B cell (primary cell): ENCODE data around the gene WEE1. TPM values are rescaled to one million over a fixed set of nuclear protein-coding genes. Genes with fewer than 3 reads are reported as not detected.

ENCODE experiments used
- ATAC-seq: fragments of 200-7000 bp; cut with Tn5 transposase; one replicate; pipeline ENCODE4 v1.10.0; 2021; ENCODE audit warnings: low read depth, mild to moderate bottlenecking, moderate number of reproducible peaks, moderate library complexity
- CTCF ChIA-PET: fragments of 350-600 bp; sonication (Branson Sonifier 250); formaldehyde crosslinking; loops from one replicate; lab custom pipeline; 2021; ENCODE audit warnings: antibody characterized with exemption, inconsistent platforms; lab: Charles Lee
- POLR2A ChIA-PET: fragments of 350-600 bp; sonication (Branson Sonifier 250); formaldehyde crosslinking; loops from one replicate; lab custom pipeline; 2021; ENCODE audit warnings: antibody characterized with exemption; lab: Charles Lee
- DNase-seq: peaks from one replicate; pipeline ENCODE4 v3.0.0; 2013
- H2AFZ ChIP-seq: 2 replicates; pipeline ENCODE4 v1.6.1; 2012; ENCODE audit warnings: mild to moderate bottlenecking, low read depth, low read length; ENCODE audit not compliant: insufficient read depth, poor library complexity, severe bottlenecking
- H3K27ac ChIP-seq, 2 donors: 1 replicate in 1 of 2; 2 replicates in 1 of 2; pipeline ENCODE4 v1.5.1; 2012 to 2013; ENCODE audit warnings: low read length in 2 of 2, mild to moderate bottlenecking in 2 of 2, moderate library complexity in 1 of 2
- H3K27me3 ChIP-seq, 4 experiments: fragments of 200-600 bp in 1 of 4; sonication (generic) in 1 of 4; replicated peaks in 1 of 4; 1 replicate in 2 of 4; 2 replicates in 2 of 4; pipeline versions ENCODE4 v1.6.1 to v1.7.0; 2013 to 2016; ENCODE audit warnings: low read length in 3 of 4, mild to moderate bottlenecking in 2 of 4, mixed read lengths in 1 of 4, moderate library complexity in 1 of 4; ENCODE audit not compliant: insufficient read depth in 4 of 4, control insufficient read depth in 3 of 4; ENCODE audit errors: control extremely low read depth in 1 of 4
- H3K36me3 ChIP-seq, 2 experiments: replicated peaks in 1 of 2; 1 replicate in 1 of 2; 2 replicates in 1 of 2; pipeline versions ENCODE4 v1.6.1 to v1.7.1; 2013; ENCODE audit warnings: low read length in 1 of 2; ENCODE audit not compliant: insufficient read depth in 2 of 2, control insufficient read depth in 1 of 2; ENCODE audit errors: control extremely low read depth in 1 of 2, extremely low read depth in 1 of 2
- H3K4me1 ChIP-seq, 2 donors: fragments of 200-600 bp in 1 of 2; sonication (generic) in 1 of 2; 1 replicate in 1 of 2; 2 replicates in 1 of 2; pipeline versions ENCODE4 v1.5.1 to v1.6.1; 2013 to 2017; ENCODE audit warnings: low read length in 2 of 2; ENCODE audit not compliant: control insufficient read depth in 2 of 2, insufficient read depth in 2 of 2
- H3K4me2 ChIP-seq: replicated peaks from 2 replicates; pipeline ENCODE3; 2012; ENCODE audit warnings: mild to moderate bottlenecking, low read depth, low read length; ENCODE audit not compliant: poor library complexity, severe bottlenecking
- H3K4me3 ChIP-seq, 5 experiments: fragments of 200-600 bp in 1 of 5; sonication (generic) in 1 of 5; 1 replicate in 3 of 5; 2 replicates in 2 of 5; pipeline versions ENCODE4 v1.5.1 to v1.7.0; 2011 to 2016; ENCODE audit warnings: low read length in 4 of 5, mild to moderate bottlenecking in 4 of 5, low read depth in 2 of 5, control low read depth in 1 of 5, moderate library complexity in 1 of 5; ENCODE audit not compliant: insufficient read depth in 1 of 5; ENCODE audit errors: control extremely low read depth in 1 of 5, extremely low read depth in 1 of 5
- H3K79me2 ChIP-seq: fragments of 200-600 bp; sonication (generic); one replicate; pipeline ENCODE4 v1.6.0; 2016; ENCODE audit warnings: low read length; ENCODE audit not compliant: control insufficient read depth, insufficient read depth
- H3K9ac ChIP-seq: fragments of 200-600 bp; sonication (generic); 2 replicates; pipeline ENCODE4 v1.6.1; 2017; ENCODE audit warnings: mild to moderate bottlenecking, low read length, moderate library complexity
- H3K9me3 ChIP-seq, 3 donors: one replicate each; pipeline versions ENCODE4 v1.6.1 to v1.7.1; 2013; ENCODE audit warnings: low read length in 2 of 3; ENCODE audit not compliant: control insufficient read depth in 2 of 3, insufficient read depth in 1 of 3; ENCODE audit errors: control extremely low read depth in 1 of 3
- H4K20me1 ChIP-seq: 2 replicates; pipeline ENCODE4 v1.6.0; 2012; ENCODE audit warnings: mild to moderate bottlenecking, low read length; ENCODE audit not compliant: insufficient read depth, control insufficient read depth, poor library complexity, severe bottlenecking
- H3K27ac Mint-ChIP-seq: one replicate; pipeline ENCODE4 v1.8.0; 2021; ENCODE audit warnings: mixed read lengths
- H3K27me3 Mint-ChIP-seq: one replicate; pipeline ENCODE4 v1.8.0; 2021; ENCODE audit warnings: mixed read lengths
- H3K4me1 Mint-ChIP-seq: one replicate; pipeline ENCODE4 v1.8.0; 2021; ENCODE audit warnings: mixed read lengths
- H3K4me3 Mint-ChIP-seq: one replicate; pipeline ENCODE4 v1.8.0; 2021; ENCODE audit warnings: mixed read lengths
- H3K9me3 Mint-ChIP-seq: one replicate; pipeline ENCODE4 v1.8.0; 2022; ENCODE audit warnings: mixed read lengths; ENCODE audit not compliant: insufficient read depth
- EZH2 ChIP-seq: IDR thresholded peaks from 2 replicates; pipeline ENCODE4 v1.6.1; 2012; ENCODE audit warnings: borderline replicate concordance, low read depth, mild to moderate bottlenecking, moderate library complexity, low read length; ENCODE audit not compliant: insufficient read depth, poor library complexity, severe bottlenecking
- WGBS: methylation state at CpG from one replicate; pipeline ENCODE4 v1.1.5; 2013; ENCODE audit warnings: missing lambda C conversion rate; ENCODE audit not compliant: insufficient coverage; 5-methylcytosine and 5-hydroxymethylcytosine counted together
- intact Hi-C: fragments of 100-400 bp; cut with micrococcal nuclease; formaldehyde crosslinking; loops from one replicate; pipeline ENCODE4 v1.10.0; 2022
- polyA plus RNA-seq: library from polyadenylated mRNA; depleted of rRNA; stranded (reverse); fragments of >200 nt; gene quantifications from 2 replicates; pipeline ENCODE4 v1.2.3, GENCODE V29; 2012
- total RNA-seq, 2 donors: library from RNA; stranded (reverse); fragments of 120-200 nt in 1 of 2; gene quantifications; 1 replicate in 1 of 2; 2 replicates in 1 of 2; pipeline versions ENCODE4 v1.2.3 to v1.2.4, GENCODE V29; 2013 to 2022
- TF ChIP-seq, protein P1 (sequence below): fragments of 200-600 bp; IDR thresholded peaks from one replicate; pipeline ENCODE4 v1.8.0; 2022; ENCODE audit warnings: antibody characterized with exemption, mild to moderate bottlenecking

The WEE1 gene
- total and polyA plus RNA-seq, 2 donors (not counting 1 experiment from before 2014, with no cell fraction given), result 14.7 to 31.3 TPM

DNA sequence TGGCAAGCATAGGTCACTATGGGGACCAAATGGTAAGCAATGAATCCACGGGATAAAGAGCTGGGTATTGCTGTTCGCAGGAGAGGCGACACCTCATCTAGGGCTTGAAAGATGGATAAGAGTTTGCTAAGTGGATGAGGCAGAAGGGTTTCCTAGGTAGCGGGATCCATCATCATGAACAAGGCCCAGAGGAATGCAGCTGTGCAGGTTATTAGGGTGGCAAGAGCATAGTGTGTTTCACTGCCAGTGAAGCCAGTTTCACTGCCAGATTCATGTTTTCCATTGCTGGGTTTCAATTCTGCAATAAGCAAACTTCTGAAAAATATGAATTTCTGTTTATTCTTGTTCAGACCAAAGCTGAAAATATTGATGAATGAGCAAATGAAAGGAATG lies 27.2 kb downstream of the WEE1 start:
- Histone ChIP-seq H2AFZ (peak overlapping the region; percentile 57), H3K9ac (peak overlapping the region; percentile 56)
- TF ChIP-seq, protein P1, sequence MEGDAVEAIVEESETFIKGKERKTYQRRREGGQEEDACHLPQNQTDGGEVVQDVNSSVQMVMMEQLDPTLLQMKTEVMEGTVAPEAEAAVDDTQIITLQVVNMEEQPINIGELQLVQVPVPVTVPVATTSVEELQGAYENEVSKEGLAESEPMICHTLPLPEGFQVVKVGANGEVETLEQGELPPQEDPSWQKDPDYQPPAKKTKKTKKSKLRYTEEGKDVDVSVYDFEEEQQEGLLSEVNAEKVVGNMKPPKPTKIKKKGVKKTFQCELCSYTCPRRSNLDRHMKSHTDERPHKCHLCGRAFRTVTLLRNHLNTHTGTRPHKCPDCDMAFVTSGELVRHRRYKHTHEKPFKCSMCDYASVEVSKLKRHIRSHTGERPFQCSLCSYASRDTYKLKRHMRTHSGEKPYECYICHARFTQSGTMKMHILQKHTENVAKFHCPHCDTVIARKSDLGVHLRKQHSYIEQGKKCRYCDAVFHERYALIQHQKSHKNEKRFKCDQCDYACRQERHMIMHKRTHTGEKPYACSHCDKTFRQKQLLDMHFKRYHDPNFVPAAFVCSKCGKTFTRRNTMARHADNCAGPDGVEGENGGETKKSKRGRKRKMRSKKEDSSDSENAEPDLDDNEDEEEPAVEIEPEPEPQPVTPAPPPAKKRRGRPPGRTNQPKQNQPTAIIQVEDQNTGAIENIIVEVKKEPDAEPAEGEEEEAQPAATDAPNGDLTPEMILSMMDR, result no peak
- no peak for TF ChIP-seq EZH2

More for the DNA sequence above, 27.2 kb downstream of the WEE1 start:
- Histone ChIP-seq H3K79me2 (peaks cover 5% of the 10 kb centered on the region), H3K9me3 (no peaks in the 10 kb centered on the region), H3K4me3 (peak overlapping the region in 4 of 5 experiments; percentile 37 to 52 (median 44)), H3K36me3 (no peaks in the 10 kb centered on the region), H4K20me1 (no peaks in the 10 kb centered on the region), H3K27ac (peak overlapping the region; percentile 82 to 85), H3K27me3 (no peaks in the 10 kb centered on the region), H3K4me2 (peak overlapping the region; percentile 75), H3K4me1 (peaks cover 38 to 50% of the 10 kb centered on the region in 2 donors)
- WGBS, result 74% methylated on average over 4 of the region's 4 CpGs
- DNase-seq (no peak), ATAC-seq (peak; percentile 50)
- intact Hi-C loops, result loop anchor here (1.0 to 2.0 kb wide), 4 partner anchors 13 to 148 kb away; partner anchors contain the start of genes WEE1 and ZNF143
- Mint-ChIP-seq H3K4me3 (peak overlapping the region; percentile 79), H3K9me3 (no peaks in the 10 kb centered on the region), H3K27me3 (no peaks in the 10 kb centered on the region), H3K4me1 (peaks cover 53% of the 10 kb centered on the region), H3K27ac (peak overlapping the region; percentile 87)
- CTCF ChIA-PET, result interaction anchor here (0.8 to 8.2 kb wide), 21 partner anchors 8 to 707 kb away, joined by 3 to 95 read pairs (median 4); no protein-coding TSS in a partner anchor
- POLR2A ChIA-PET, result interaction anchor here (0.7 to 2.0 kb wide), 8 partner anchors 9 to 159 kb away, joined by 3 to 21 read pairs (median 6); partner anchors contain the start of genes SWAP70 and WEE1
